Measurements from ENCODE around the gene TAF4B.
"Not testable (repeated sequence)": the region's sequence is repeated elsewhere in the genome, so short reads cannot be mapped to it uniquely, and the experiment has no call there.

The TAF4B gene

GRCh38 chr18:26432651-26433424 lies 206.6 kb downstream of the TAF4B start:
- DNase-seq: no peak

- DNase-seq: no peak
These were observed 208.6 kb downstream of the TAF4B start for GRCh38 chr18:26434887-26435286.

- no peak for DNase-seq
These were observed 209.3 kb downstream of the TAF4B start for GRCh38 chr18:26435415-26436095.

- no peak for DNase-seq
These were observed 210.2 kb downstream of the TAF4B start for GRCh38 chr18:26436176-26437051.

GRCh38 chr18:26437634-26438033 lies 211.4 kb downstream of the TAF4B start:
- not testable (repeated sequence) for DNase-seq

GRCh38 chr18:26438980-26439379 lies 212.7 kb downstream of the TAF4B start:
- peak; percentile 78 for DNase-seq

GRCh38 chr18:26439537-26439936 lies 213.3 kb downstream of the TAF4B start:
- no peak for DNase-seq

- no peak for DNase-seq
These were observed 214.4 kb downstream of the TAF4B start for GRCh38 chr18:26440644-26441043.

Measured in OCI-M1 (cell line).